Measurements from ENCODE around the gene EFNA3.
A peak's percentile ranks its signal among the peaks of the same experiment; 100 is the strongest.

- no peak for TF ChIP-seq IKZF3 (tag by site-specific recombination; IDR thresholded peaks at IDR 0.05)
- TF ChIP-seq ZNF248 (tag by site-specific recombination; IDR thresholded peaks at IDR 0.05): no peak
- no peak for TF ChIP-seq ZNF10 (tag by site-specific recombination; IDR thresholded peaks at IDR 0.05)
- TF ChIP-seq TCF7L2 (IDR thresholded peaks at IDR 0.05; ENCODE audit: borderline replicate concordance, low read depth, low read length): no peak
- TF ChIP-seq ZNF423 (tag by site-specific recombination; IDR thresholded peaks at IDR 0.05): peak; percentile 83
- TF ChIP-seq CTCF (tag by site-specific recombination; IDR thresholded peaks at IDR 0.05): peak; percentile 96
- TF ChIP-seq ZNF830 (tag by site-specific recombination; IDR thresholded peaks at IDR 0.05; ENCODE audit: low read depth): no peak
- TF ChIP-seq ZNF664 (tag by site-specific recombination; IDR thresholded peaks at IDR 0.05): no peak
- TF ChIP-seq ZNF280D (tag by site-specific recombination; IDR thresholded peaks at IDR 0.05): no peak
- no peak for TF ChIP-seq ZNF174 (tag by site-specific recombination; IDR thresholded peaks at IDR 0.05)
- TF ChIP-seq ZNF324 (tag by site-specific recombination; IDR thresholded peaks at IDR 0.05): peak; percentile 33; the same call in 1 of the 2 replicates
- TF ChIP-seq ZBTB49 (tag by site-specific recombination; IDR thresholded peaks at IDR 0.05; ENCODE audit: low read depth): no peak
- TF ChIP-seq ZNF558 (tag by site-specific recombination; IDR thresholded peaks at IDR 0.05): no peak
Measured at GRCh38 chr1:155061381-155062150, 17.1 kb upstream of the EFNA3 start.

All from HEK293 (cell line).